Breast epithelium (tissue), 3 donors: ENCODE results near the gene ZNF267.

Experiments used
- CTCF ChIP-seq, 3 donors: fragments of 450-650 bp; IDR thresholded peaks; one replicate each; pipeline ENCODE4 v1.5.1; 2016 to 2017; ENCODE audit warnings: antibody characterized with exemption in 3 of 3, mild to moderate bottlenecking in 3 of 3, moderate library complexity in 3 of 3
- POLR2A ChIP-seq: fragments of 450-650 bp; IDR thresholded peaks from one replicate; pipeline ENCODE4 v1.6.1; 2016; ENCODE audit warnings: antibody characterized with exemption, mild to moderate bottlenecking, moderate library complexity

DNA sequence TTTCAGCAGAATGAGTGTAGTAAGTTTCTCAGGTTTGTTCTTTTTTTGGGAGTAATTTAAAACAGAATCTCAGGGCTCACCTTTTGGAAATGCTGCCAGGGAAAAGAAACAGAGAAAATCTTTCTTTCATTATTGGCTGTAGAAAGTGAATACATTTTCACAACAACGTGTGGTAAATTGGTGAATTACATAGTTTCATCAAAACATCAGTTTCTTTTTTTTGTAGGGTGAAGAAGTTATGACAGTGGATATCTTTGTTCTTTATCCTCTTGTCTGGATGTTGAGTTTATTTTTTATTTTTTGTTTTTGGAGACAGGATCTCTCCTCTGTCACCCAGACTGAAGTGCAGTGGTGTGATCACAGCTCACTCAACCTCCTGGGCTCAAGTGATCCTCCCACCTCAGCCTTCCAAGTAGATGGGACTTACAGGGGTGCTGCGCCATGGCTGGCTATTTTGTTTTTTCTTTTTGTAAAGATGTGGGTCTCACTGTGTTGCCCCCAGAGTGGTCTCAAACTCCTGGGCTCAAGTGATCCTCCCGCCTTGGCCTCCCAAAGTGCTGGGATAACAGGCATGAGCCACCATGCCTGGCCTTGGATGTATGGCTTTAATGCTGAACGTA lies 2.4 kb downstream of the ZNF267 start:
- TF ChIP-seq CTCF (IDR thresholded peaks at IDR 0.05): peak in 1 of 3 donors; percentile 16
- TF ChIP-seq POLR2A: no peak
